ENCODE data around the gene TSC22D3. TPM values are rescaled to one million over a fixed set of nuclear protein-coding genes. Genes with fewer than 3 reads are reported as not detected.

TSC22D3 gene
- total and polyA plus RNA-seq, 7 experiments from 2014 or later = 44.2 to 1,917 (median 383) TPM

DNA sequence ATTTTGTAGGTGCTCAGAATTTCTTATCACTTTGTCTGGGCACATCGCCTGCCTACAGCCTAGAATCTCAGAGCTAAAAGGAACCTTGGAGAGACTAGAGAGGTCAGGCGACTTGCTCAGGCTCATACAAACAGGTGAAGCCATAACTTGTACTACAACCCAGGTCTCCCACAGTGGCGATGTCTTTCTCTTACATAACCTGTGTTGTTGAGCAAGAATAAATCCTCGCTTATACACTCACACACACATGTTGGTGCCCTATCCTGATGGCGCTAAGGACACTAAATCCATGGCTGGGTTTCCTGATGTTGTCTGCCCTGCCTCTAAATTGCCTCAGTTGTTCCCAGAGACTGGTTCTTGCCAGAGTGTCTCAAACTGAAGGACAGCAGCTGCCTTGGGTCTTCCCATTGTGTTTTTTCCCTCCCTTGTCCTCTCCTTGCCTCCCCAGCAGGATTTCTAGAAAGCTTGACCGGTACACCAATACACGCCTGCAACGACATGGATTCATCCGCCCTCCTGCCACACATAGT is 1.6 kb downstream of the TSC22D3 start:
- Mint-ChIP-seq H3K4me3 (peak overlapping the region in 7 of 10 donors; percentile 80 to 96 (median 93)), H3K36me3 (no peaks in the 10 kb centered on the region), H3K27me3 (peaks cover 0 to 26% (median 0%) of the 10 kb centered on the region in 5 donors), H3K9me3 (no peaks in the 10 kb centered on the region), H3K4me1 (peaks cover 8 to 42% (median 19%) of the 10 kb centered on the region in 7 donors), H3K27ac (peak overlapping the region in 8 of 9 donors; percentile 4 to 92 (median 66))
- ChIA-PET POLR2A (interaction anchor here (4.0 to 5.3 kb wide), 2 partner anchors 32 to 58 kb away, joined by 29 to 71 read pairs; no protein-coding TSS in a partner anchor), CTCF (interaction anchor here (3.8 to 6.4 kb wide), 3 partner anchors 33 to 116 kb away, joined by 21 to 96 read pairs (median 62); no protein-coding TSS in a partner anchor)
- Histone ChIP-seq H3K27ac (ENCODE audit: low read depth, low read length) (no peak overlapping the region), H3K4me1 (ENCODE audit: control insufficient read depth in 2 of 2, insufficient read depth in 2 of 2, low read length in 2 of 2) (no peaks in the 10 kb centered on the region), H3K27me3 (ENCODE audit: control insufficient read depth in 2 of 2, insufficient read depth in 2 of 2, low read length in 2 of 2) (no peaks in the 10 kb centered on the region), H3K36me3 (ENCODE audit: control insufficient read depth in 2 of 3, insufficient read depth in 3 of 3, low read length in 3 of 3) (no peaks in the 10 kb centered on the region), H3K4me3 (ENCODE audit: low read length) (no peak overlapping the region), H3K9me3 (ENCODE audit: control insufficient read depth in 2 of 3, low read length in 3 of 3) (no peaks in the 10 kb centered on the region)
- intact Hi-C loops (cut with micrococcal nuclease) = loop anchor here in 1 of 2 donors (10.0 kb wide), 2 partner anchors 321 to 749 kb away; partner anchors contain the start of genes ATG4A and PSMD10
- ATAC-seq = no peak
- DNase-seq = no peak

DNA sequence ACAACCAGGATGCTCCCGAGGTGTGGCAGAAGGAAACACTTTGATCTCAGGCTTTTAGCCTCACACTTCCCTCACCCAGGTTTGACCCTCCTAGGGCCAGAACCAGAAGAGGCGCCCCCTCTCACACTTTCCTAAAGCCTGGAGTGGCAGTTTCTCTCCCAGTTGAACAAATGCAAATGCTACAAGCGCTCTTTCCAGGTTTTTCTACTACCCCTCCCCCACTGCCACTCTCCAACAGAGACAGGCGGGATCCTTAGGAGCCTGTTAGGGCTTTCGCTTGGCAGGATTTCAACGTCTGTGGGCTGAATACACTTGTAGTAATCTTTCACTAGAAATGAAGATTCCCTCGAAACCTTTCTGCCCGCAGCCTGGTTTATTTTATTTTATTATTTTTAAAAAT is 2.4 kb downstream of the TSC22D3 start:
- Mint-ChIP-seq H3K27me3 (peaks cover 0 to 26% (median 0%) of the 10 kb centered on the region in 5 donors), H3K4me1 (peaks cover 8 to 42% (median 19%) of the 10 kb centered on the region in 7 donors), H3K36me3 (no peaks in the 10 kb centered on the region), H3K4me3 (peak overlapping the region in 1 of 10 donors; percentile 80), H3K9me3 (no peaks in the 10 kb centered on the region), H3K27ac (peak overlapping the region in 1 of 9 donors; percentile 73)
- POLR2A ChIA-PET = no interaction called here
- CTCF ChIA-PET = interaction anchor here (0.7 to 0.8 kb wide), 2 partner anchors 96 to 104 kb away, joined by 3 to 4 read pairs; no protein-coding TSS in a partner anchor
- no peak overlapping the region for H3K27ac ChIP-seq (ENCODE audit: low read depth, low read length)
- DNase-seq = no peak
- no peaks in the 10 kb centered on the region for H3K36me3 ChIP-seq (ENCODE audit: control insufficient read depth in 2 of 3, insufficient read depth in 3 of 3, low read length in 3 of 3)
- H3K4me3 ChIP-seq (ENCODE audit: low read length) = no peak overlapping the region
- no peak for ATAC-seq
- intact Hi-C loops (cut with micrococcal nuclease) = loop anchor here in 1 of 2 donors (10.0 kb wide), 2 partner anchors 322 to 748 kb away; partner anchors contain the start of genes ATG4A and PSMD10
- H3K27me3 ChIP-seq (ENCODE audit: control insufficient read depth in 2 of 2, insufficient read depth in 2 of 2, low read length in 2 of 2) = no peaks in the 10 kb centered on the region
- no peaks in the 10 kb centered on the region for H3K4me1 ChIP-seq (ENCODE audit: control insufficient read depth in 2 of 2, insufficient read depth in 2 of 2, low read length in 2 of 2)
- no peaks in the 10 kb centered on the region for H3K9me3 ChIP-seq (ENCODE audit: control insufficient read depth in 2 of 3, low read length in 3 of 3)

GRCh38 chrX:107769581-107770317 is 5.8 kb downstream of the TSC22D3 start:
- Histone ChIP-seq H3K4me1 (ENCODE audit: control insufficient read depth in 2 of 2, insufficient read depth in 2 of 2, low read length in 2 of 2) (no peaks in the 10 kb centered on the region), H3K4me3 (ENCODE audit: low read length) (no peak overlapping the region), H3K36me3 (ENCODE audit: control insufficient read depth in 2 of 3, insufficient read depth in 3 of 3, low read length in 3 of 3) (no peaks in the 10 kb centered on the region), H3K27me3 (ENCODE audit: control insufficient read depth in 2 of 2, insufficient read depth in 2 of 2, low read length in 2 of 2) (no peaks in the 10 kb centered on the region), H3K27ac (ENCODE audit: low read depth, low read length) (no peak overlapping the region), H3K9me3 (ENCODE audit: control insufficient read depth in 2 of 3, low read length in 3 of 3) (no peaks in the 10 kb centered on the region)
- H3K27ac Mint-ChIP-seq = peak overlapping the region in 1 of 9 donors; percentile 71
- ATAC-seq (no peak), DNase-seq (no peak)
- no peaks in the 10 kb centered on the region for H3K9me3 Mint-ChIP-seq
- H3K27me3 Mint-ChIP-seq = peaks cover 0 to 20% (median 0%) of the 10 kb centered on the region in 5 donors
- CTCF ChIA-PET = no interaction called here
- intact Hi-C loops (cut with micrococcal nuclease) = loop anchor here in 1 of 2 donors (10.0 kb wide), 2 partner anchors 325 to 745 kb away; partner anchors contain the start of genes ATG4A and PSMD10
- POLR2A ChIA-PET = interaction anchor here (1.4 kb wide), 1 partner anchor 54 kb away, joined by 4 read pairs; no protein-coding TSS in a partner anchor
- peaks cover 0 to 30% (median 8%) of the 10 kb centered on the region in 7 donors for H3K4me1 Mint-ChIP-seq
- no peaks in the 10 kb centered on the region for H3K36me3 Mint-ChIP-seq
- no peak overlapping the region for H3K4me3 Mint-ChIP-seq

DNA sequence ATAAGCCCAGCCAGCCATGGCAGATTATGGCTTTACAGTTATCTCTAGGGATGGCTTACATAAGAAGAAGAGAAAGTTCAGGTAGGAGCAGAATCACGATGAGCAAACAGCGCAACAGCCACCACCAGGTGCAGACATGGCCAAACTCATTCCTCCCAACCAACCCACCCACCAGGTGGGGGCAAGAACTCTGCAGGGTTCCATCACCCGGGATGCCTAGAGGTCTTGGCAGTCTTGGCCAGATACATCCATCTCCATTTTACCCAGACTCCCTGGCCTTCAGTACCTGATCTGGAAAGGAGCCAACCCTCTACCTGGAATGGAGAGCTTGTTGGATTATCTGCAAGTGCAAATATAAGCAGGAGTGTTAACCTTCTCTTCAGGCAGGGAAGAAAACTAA is 7.5 kb downstream of the TSC22D3 start:
- intact Hi-C loops (cut with micrococcal nuclease) = no loop called here
- no peaks in the 10 kb centered on the region for H3K4me1 ChIP-seq (ENCODE audit: control insufficient read depth in 2 of 2, insufficient read depth in 2 of 2, low read length in 2 of 2)
- DNase-seq (no peak), ATAC-seq (no peak)
- no peaks in the 10 kb centered on the region for H3K36me3 ChIP-seq (ENCODE audit: control insufficient read depth in 2 of 3, insufficient read depth in 3 of 3, low read length in 3 of 3)
- no peaks in the 10 kb centered on the region for H3K27me3 ChIP-seq (ENCODE audit: control insufficient read depth in 2 of 2, insufficient read depth in 2 of 2, low read length in 2 of 2)
- no peaks in the 10 kb centered on the region for H3K9me3 Mint-ChIP-seq
- H3K27ac ChIP-seq (ENCODE audit: low read depth, low read length) = no peak overlapping the region
- ChIA-PET POLR2A (no interaction called here), CTCF (no interaction called here)
- H3K4me1 Mint-ChIP-seq = peaks cover 0 to 24% (median 8%) of the 10 kb centered on the region in 7 donors
- H3K27ac Mint-ChIP-seq = no peak overlapping the region
- H3K9me3 ChIP-seq (ENCODE audit: control insufficient read depth in 2 of 3, low read length in 3 of 3) = no peaks in the 10 kb centered on the region
- H3K4me3 Mint-ChIP-seq = no peak overlapping the region
- H3K27me3 Mint-ChIP-seq = peaks cover 0 to 10% (median 0%) of the 10 kb centered on the region in 5 donors
- H3K36me3 Mint-ChIP-seq = no peaks in the 10 kb centered on the region
- H3K4me3 ChIP-seq (ENCODE audit: low read length) = no peak overlapping the region

- Mint-ChIP-seq H3K27me3 (peaks cover 0 to 6% (median 0%) of the 10 kb centered on the region in 5 donors), H3K4me3 (no peak overlapping the region), H3K4me1 (peaks cover 0 to 28% (median 8%) of the 10 kb centered on the region in 7 donors), H3K27ac (peak overlapping the region in 1 of 9 donors; percentile 14), H3K36me3 (peaks cover 0 to 3% (median 0%) of the 10 kb centered on the region in 5 donors), H3K9me3 (no peaks in the 10 kb centered on the region)
- no peak overlapping the region for H3K27ac ChIP-seq (ENCODE audit: low read depth, low read length)
- no peak overlapping the region for H3K4me3 ChIP-seq (ENCODE audit: low read length)
- H3K27me3 ChIP-seq (ENCODE audit: control insufficient read depth in 2 of 2, insufficient read depth in 2 of 2, low read length in 2 of 2) = no peaks in the 10 kb centered on the region
- ATAC-seq (no peak), DNase-seq (no peak)
- H3K36me3 ChIP-seq (ENCODE audit: control insufficient read depth in 2 of 3, insufficient read depth in 3 of 3, low read length in 3 of 3) = no peaks in the 10 kb centered on the region
- intact Hi-C loops (cut with micrococcal nuclease) = no loop called here
- POLR2A ChIA-PET = interaction anchor here (1.4 kb wide), 1 partner anchor 105 kb away, joined by 3 read pairs; no protein-coding TSS in a partner anchor
- no peaks in the 10 kb centered on the region for H3K9me3 ChIP-seq (ENCODE audit: control insufficient read depth in 2 of 3, low read length in 3 of 3)
- no peaks in the 10 kb centered on the region for H3K4me1 ChIP-seq (ENCODE audit: control insufficient read depth in 2 of 2, insufficient read depth in 2 of 2, low read length in 2 of 2)
- CTCF ChIA-PET = interaction anchor here (0.6 to 0.9 kb wide), 4 partner anchors 10 to 108 kb away, joined by 3 read pairs; no protein-coding TSS in a partner anchor
Observed at GRCh38 chrX:107766470-107767150, 9.0 kb downstream of the TSC22D3 start.

DNA sequence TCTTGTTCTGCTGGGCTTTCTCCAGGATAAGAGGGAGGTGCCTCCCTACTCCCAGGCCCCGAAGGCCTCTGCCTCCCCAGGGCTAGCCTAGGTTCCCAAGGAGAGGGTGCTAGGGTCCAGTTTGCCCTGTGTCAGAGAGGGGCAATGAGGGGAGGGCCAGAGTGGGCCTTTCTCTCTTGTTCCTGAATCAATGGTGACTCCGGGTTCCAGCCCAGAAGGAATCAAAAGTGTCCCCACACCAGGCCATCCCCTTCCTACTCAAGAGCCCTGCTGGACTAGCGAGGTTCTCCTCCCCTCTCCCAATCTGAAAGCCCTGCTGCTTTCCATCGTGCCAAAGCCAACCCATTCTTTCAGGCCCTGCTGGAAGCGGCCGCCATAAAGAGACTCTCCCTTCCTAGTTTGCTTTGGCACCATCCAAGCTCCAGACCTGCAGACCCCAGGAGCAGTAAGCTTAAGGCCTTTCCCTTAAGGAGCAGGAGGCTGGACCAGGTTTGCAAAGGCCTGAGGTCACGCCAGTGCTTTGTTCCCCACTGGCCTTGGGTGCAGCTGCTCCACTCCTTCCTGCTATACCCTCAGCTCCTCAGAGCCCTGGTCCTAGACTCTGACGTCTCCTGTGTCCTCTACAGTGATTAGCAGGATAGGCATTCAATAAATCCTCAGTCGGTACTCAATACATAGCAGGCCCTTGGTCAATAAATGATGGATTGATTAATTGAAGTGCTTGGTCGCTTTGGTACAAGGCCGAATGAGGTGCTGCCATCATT is 10.6 kb downstream of the TSC22D3 start:
- no peak overlapping the region for H3K27ac Mint-ChIP-seq
- Histone ChIP-seq H3K4me1 (ENCODE audit: control insufficient read depth in 2 of 2, insufficient read depth in 2 of 2, low read length in 2 of 2) (no peaks in the 10 kb centered on the region), H3K27ac (ENCODE audit: low read depth, low read length) (no peak overlapping the region), H3K27me3 (ENCODE audit: control insufficient read depth in 2 of 2, insufficient read depth in 2 of 2, low read length in 2 of 2) (no peaks in the 10 kb centered on the region), H3K4me3 (ENCODE audit: low read length) (no peak overlapping the region), H3K36me3 (ENCODE audit: control insufficient read depth in 2 of 3, insufficient read depth in 3 of 3, low read length in 3 of 3) (no peaks in the 10 kb centered on the region), H3K9me3 (ENCODE audit: control insufficient read depth in 2 of 3, low read length in 3 of 3) (no peaks in the 10 kb centered on the region)
- no peaks in the 10 kb centered on the region for H3K9me3 Mint-ChIP-seq
- peaks cover 0 to 3% (median 0%) of the 10 kb centered on the region in 5 donors for H3K36me3 Mint-ChIP-seq
- CTCF ChIA-PET = no interaction called here
- peaks cover 0 to 4% (median 0%) of the 10 kb centered on the region in 5 donors for H3K27me3 Mint-ChIP-seq
- POLR2A ChIA-PET = interaction anchor here (0.6 kb wide), 1 partner anchor 21 kb away, joined by 4 read pairs; no protein-coding TSS in a partner anchor
- peaks cover 0 to 20% (median 2%) of the 10 kb centered on the region in 7 donors for H3K4me1 Mint-ChIP-seq
- DNase-seq = no peak
- intact Hi-C loops (cut with micrococcal nuclease) = no loop called here
- H3K4me3 Mint-ChIP-seq = no peak overlapping the region
- no peak for ATAC-seq
